A673 (cell line): ENCODE results near the gene ZDHHC1. TPM values are rescaled to one million over a fixed set of nuclear protein-coding genes. Genes with fewer than 3 reads are reported as not detected.

Experiments used
- BruUV-seq: library from RNA; stranded (reverse); fragments of 400-500 nt; replicated peaks from 2 replicates; lab custom pipeline; 2021; lab: Mats Ljungman, UMichigan
- CTCF ChIA-PET: fragments of 300-600 bp; sonication (Branson Sonifier 250); formaldehyde crosslinking; loops from one replicate; lab custom pipeline; 2022; ENCODE audit warnings: antibody characterized with exemption; lab: Charles Lee
- POLR2A ChIA-PET: fragments of 300-600 bp; sonication (Branson Sonifier 250); formaldehyde crosslinking; loops from one replicate; lab custom pipeline; 2022; ENCODE audit warnings: antibody characterized with exemption; ENCODE audit not compliant: low non-redundant PET; lab: Charles Lee
- DNase-seq: peaks from one replicate; pipeline ENCODE4 v3.0.0-alpha.2; 2015; ENCODE audit warnings: low spot score
- H3K27ac ChIP-seq: fragments of 200-600 bp; sonication (generic); 2 replicates; pipeline ENCODE4 v1.5.1; 2016; ENCODE audit warnings: mixed run types, low read depth, mild to moderate bottlenecking, mixed read lengths, antibody characterized with exemption, low read length; ENCODE audit not compliant: poor library complexity, severe bottlenecking
- H3K27me3 ChIP-seq: fragments of 200-600 bp; sonication (generic); replicated peaks from 2 replicates; pipeline ENCODE4 v1.6.1; 2017; ENCODE audit warnings: mixed run types, low read depth, mild to moderate bottlenecking, mixed read lengths, antibody characterized with exemption, low read length; ENCODE audit not compliant: insufficient read depth, poor library complexity
- H3K36me3 ChIP-seq: fragments of 200-600 bp; sonication (generic); 2 replicates; pipeline ENCODE4 v1.6.1; 2016; ENCODE audit warnings: mixed run types, mild to moderate bottlenecking, mixed read lengths, antibody characterized with exemption, low read length; ENCODE audit not compliant: insufficient read depth, poor library complexity, severe bottlenecking
- H3K4me1 ChIP-seq: fragments of 200-600 bp; sonication (generic); 2 replicates; pipeline ENCODE4 v1.6.1; 2017; ENCODE audit warnings: mixed run types, mild to moderate bottlenecking, mixed read lengths, antibody characterized with exemption, low read length; ENCODE audit not compliant: insufficient read depth, poor library complexity, severe bottlenecking
- H3K4me3 ChIP-seq: fragments of 200-600 bp; sonication (generic); 2 replicates; pipeline ENCODE4 v1.5.1; 2016; ENCODE audit warnings: low read depth, mixed run types, mild to moderate bottlenecking, mixed read lengths, low read length; ENCODE audit not compliant: poor library complexity, severe bottlenecking
- H3K9me3 ChIP-seq: fragments of 200-600 bp; sonication (generic); 2 replicates; pipeline ENCODE4 v1.6.1; 2016; ENCODE audit warnings: mixed run types, low read depth, mild to moderate bottlenecking, mixed read lengths, antibody characterized with exemption, low read length; ENCODE audit not compliant: poor library complexity, severe bottlenecking
- CTCF ChIP-seq: fragments of 300-800, 200-600 bp; sonication (generic); conservative IDR thresholded peaks from 2 replicates; pipeline ENCODE4 v1.5.1; 2017; ENCODE audit warnings: low read depth, mild to moderate bottlenecking, antibody characterized with exemption, low read length, moderate library complexity, mixed read lengths
- EZH2 ChIP-seq: fragments of 200-600 bp; sonication (generic); IDR thresholded peaks from 2 replicates; pipeline ENCODE4 v1.6.1; 2017; ENCODE audit warnings: borderline replicate concordance, low read depth, mild to moderate bottlenecking, mixed read lengths, antibody characterized with exemption, low read length; ENCODE audit not compliant: poor library complexity, severe bottlenecking
- intact Hi-C: fragments of 100-400 bp; cut with micrococcal nuclease; formaldehyde crosslinking; loops from one replicate; pipeline ENCODE4 v1.10.0; 2022; ENCODE audit not compliant: unreplicated experiment
- total RNA-seq: library from RNA; stranded (reverse); gene quantifications from 2 replicates; pipeline ENCODE4 v1.2.3, GENCODE V29; 2021

ZDHHC1 gene
- total RNA-seq, 1 experiment from 2014 or later = 5.3 TPM

GRCh38 chr16:67442581-67443255 is 26.4 kb upstream of the ZDHHC1 start:
- no peak overlapping the region for H3K4me3 ChIP-seq
- H3K27me3 ChIP-seq = no peaks in the 10 kb centered on the region
- no peak overlapping the region for H3K27ac ChIP-seq
- TF ChIP-seq CTCF (no peak), EZH2 (no peak)
- no TSS peak for BruUV-seq
- ChIA-PET CTCF (interaction anchor here (1.4 kb wide), 1 partner anchor 14 kb away, joined by 3 read pairs; no protein-coding TSS in a partner anchor), POLR2A (no interaction called here)
- intact Hi-C loops = no loop called here
- no peaks in the 10 kb centered on the region for H3K9me3 ChIP-seq
- no peak for DNase-seq
- no peaks in the 10 kb centered on the region for H3K36me3 ChIP-seq
- no peaks in the 10 kb centered on the region for H3K4me1 ChIP-seq

- Histone ChIP-seq H3K9me3 (no peaks in the 10 kb centered on the region), H3K36me3 (no peaks in the 10 kb centered on the region), H3K27ac (no peak overlapping the region), H3K4me1 (no peaks in the 10 kb centered on the region), H3K4me3 (no peak overlapping the region), H3K27me3 (no peaks in the 10 kb centered on the region)
- no peak for TF ChIP-seq CTCF
- TF ChIP-seq EZH2 = no peak
- BruUV-seq = no TSS peak
- intact Hi-C loops = no loop called here
- DNase-seq = no peak
- POLR2A ChIA-PET = no interaction called here
- CTCF ChIA-PET = interaction anchor here (1.4 kb wide), 1 partner anchor 14 kb away, joined by 3 read pairs; no protein-coding TSS in a partner anchor
These were observed 25.6 kb upstream of the ZDHHC1 start for GRCh38 chr16:67441907-67442306.

GRCh38 chr16:67441271-67441753 is 25.0 kb upstream of the ZDHHC1 start:
- no peak for DNase-seq
- TF ChIP-seq EZH2 = no peak
- no peak for TF ChIP-seq CTCF
- no TSS peak for BruUV-seq
- H3K4me1 ChIP-seq = no peaks in the 10 kb centered on the region
- ChIA-PET CTCF (interaction anchor here (1.4 kb wide), 1 partner anchor 15 kb away, joined by 3 read pairs; no protein-coding TSS in a partner anchor), POLR2A (no interaction called here)
- no peaks in the 10 kb centered on the region for H3K9me3 ChIP-seq
- H3K4me3 ChIP-seq = no peak overlapping the region
- no peaks in the 10 kb centered on the region for H3K36me3 ChIP-seq
- H3K27me3 ChIP-seq = no peaks in the 10 kb centered on the region
- intact Hi-C loops = no loop called here
- H3K27ac ChIP-seq = no peak overlapping the region
